ENCODE results near the gene NKPD1. TPM values are rescaled to one million over a fixed set of nuclear protein-coding genes. Genes with fewer than 3 reads are reported as not detected.

Gene NKPD1
- polyA plus RNA-seq, 1 experiment = 0.05 TPM

DNA sequence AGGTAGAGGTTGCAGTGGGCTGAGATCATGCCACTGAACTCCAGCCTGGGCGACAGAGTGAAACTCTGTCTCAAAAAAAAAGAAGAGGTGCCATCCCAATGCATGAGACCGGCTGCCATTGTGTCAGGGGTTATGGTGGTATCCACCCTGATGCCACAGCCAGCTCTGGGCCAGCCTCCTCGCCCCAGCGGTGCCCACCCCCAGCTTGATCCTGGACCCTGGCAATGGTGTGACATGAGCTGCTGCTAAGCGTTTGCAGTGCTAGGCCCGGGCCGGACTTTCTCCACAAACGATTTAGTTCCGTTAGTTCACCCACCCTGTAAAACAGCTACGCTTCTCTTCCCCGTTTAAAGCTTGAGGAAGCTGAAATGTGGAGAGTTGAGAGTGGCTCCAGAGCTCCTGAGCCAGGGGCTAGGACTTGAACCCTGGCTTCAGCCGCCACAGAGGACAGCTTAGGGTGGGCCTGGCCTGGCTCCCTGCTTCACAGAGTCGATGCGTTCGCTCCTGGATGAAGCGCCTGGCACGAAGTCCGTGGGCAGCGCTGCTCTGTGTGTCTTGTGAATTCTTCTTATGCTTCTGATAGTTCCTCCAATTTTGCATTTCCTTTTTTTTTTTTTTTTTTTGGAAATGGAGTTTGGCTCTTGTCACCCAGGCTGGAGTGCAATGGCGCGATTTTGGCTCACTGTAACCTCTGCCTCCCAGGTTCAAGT is 25.5 kb downstream of the NKPD1 start:
- H3K4me3 ChIP-seq (ENCODE audit: low read depth, low read length) = no peak overlapping the region
- H3K36me3 ChIP-seq (ENCODE audit: control insufficient read depth, insufficient read depth, low read length) = peaks cover 2% of the 10 kb centered on the region; the same call in 1 of the 2 replicates
- CTCF ChIA-PET = interaction anchor here (0.8 to 1.3 kb wide), 2 partner anchors 10 to 13 kb away, joined by 3 to 5 read pairs; no protein-coding TSS in a partner anchor
- POLR2A ChIA-PET = no interaction called here
- no peaks in the 10 kb centered on the region for H3K27me3 ChIP-seq (ENCODE audit: control insufficient read depth, insufficient read depth, low read length)
- no peak for DNase-seq (ENCODE audit: low read depth)
- TF ChIP-seq, protein P1, sequence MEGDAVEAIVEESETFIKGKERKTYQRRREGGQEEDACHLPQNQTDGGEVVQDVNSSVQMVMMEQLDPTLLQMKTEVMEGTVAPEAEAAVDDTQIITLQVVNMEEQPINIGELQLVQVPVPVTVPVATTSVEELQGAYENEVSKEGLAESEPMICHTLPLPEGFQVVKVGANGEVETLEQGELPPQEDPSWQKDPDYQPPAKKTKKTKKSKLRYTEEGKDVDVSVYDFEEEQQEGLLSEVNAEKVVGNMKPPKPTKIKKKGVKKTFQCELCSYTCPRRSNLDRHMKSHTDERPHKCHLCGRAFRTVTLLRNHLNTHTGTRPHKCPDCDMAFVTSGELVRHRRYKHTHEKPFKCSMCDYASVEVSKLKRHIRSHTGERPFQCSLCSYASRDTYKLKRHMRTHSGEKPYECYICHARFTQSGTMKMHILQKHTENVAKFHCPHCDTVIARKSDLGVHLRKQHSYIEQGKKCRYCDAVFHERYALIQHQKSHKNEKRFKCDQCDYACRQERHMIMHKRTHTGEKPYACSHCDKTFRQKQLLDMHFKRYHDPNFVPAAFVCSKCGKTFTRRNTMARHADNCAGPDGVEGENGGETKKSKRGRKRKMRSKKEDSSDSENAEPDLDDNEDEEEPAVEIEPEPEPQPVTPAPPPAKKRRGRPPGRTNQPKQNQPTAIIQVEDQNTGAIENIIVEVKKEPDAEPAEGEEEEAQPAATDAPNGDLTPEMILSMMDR (IDR thresholded peaks at IDR 0.05; ENCODE audit: insufficient read depth, low read depth, low read length) = no peak

DNA sequence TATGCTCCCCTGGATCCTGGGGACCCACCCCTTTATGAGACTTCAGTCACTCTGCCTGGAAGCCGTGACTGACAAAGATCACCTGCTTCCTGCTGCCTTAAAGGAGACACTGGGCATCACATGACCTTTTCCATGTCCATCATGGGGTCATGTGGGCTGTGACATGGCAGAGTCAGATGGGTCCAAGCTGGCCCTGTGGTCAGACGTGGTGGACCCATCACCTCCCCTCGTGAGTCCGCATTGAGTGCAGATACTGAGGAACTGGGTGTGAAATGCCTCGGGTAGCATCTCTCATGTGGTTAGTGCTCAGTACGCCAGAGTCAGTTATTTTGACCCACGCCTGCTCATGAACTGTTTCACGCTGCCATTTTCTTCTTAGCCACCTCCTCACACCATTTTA is 27.1 kb downstream of the NKPD1 start:
- POLR2A ChIA-PET = no interaction called here
- no peak for DNase-seq (ENCODE audit: low read depth)
- Histone ChIP-seq H3K4me3 (ENCODE audit: low read depth, low read length) (no peak overlapping the region), H3K36me3 (ENCODE audit: control insufficient read depth, insufficient read depth, low read length) (peaks cover 3% of the 10 kb centered on the region; the same call in 1 of the 2 replicates), H3K27me3 (ENCODE audit: control insufficient read depth, insufficient read depth, low read length) (no peaks in the 10 kb centered on the region)
- CTCF ChIA-PET = no interaction called here
- TF ChIP-seq, protein P1 (IDR thresholded peaks at IDR 0.05; ENCODE audit: insufficient read depth, low read depth, low read length) = no peak

DNA sequence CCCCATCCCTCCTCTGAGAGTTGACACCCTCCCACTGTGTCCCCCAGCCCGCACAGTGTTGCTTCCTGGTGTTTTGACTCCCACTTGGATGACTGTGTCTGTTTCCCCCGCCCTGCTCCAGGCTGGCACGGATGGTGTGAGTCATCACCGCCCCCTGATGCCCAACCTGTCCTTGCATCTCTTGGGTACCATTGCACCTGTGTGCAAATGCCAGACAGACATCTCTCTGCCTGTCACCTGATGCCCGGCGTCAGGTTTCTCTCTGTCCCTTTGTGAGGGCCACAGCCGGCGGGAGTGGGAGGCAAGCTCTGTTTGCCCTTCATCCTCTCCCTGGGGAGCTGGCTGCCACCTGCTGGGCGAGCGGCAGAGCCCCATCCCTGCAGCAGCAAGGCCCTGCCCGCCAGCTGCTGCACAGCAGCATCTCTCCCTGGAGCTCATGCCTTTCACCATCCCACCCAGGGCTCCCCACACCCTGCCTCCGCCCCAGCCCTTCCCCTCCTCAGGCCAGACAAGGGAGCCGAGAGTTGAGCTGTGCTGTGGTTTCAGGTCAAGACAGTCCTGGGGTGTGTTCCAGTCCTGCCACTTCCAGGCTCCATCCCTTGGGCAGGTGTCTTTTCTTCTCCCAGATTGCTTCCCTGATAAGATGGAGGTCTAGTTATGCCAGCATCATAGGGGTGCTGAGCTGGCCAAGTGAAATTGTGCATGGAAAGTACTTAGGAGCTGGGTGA is 29.7 kb downstream of the NKPD1 start:
- ChIA-PET CTCF (interaction anchor here (0.8 to 1.2 kb wide), 6 partner anchors 12 to 208 kb away, joined by 3 to 4 read pairs (median 3); no protein-coding TSS in a partner anchor), POLR2A (no interaction called here)
- Histone ChIP-seq H3K27me3 (ENCODE audit: control insufficient read depth, insufficient read depth, low read length) (no peaks in the 10 kb centered on the region), H3K4me3 (ENCODE audit: low read depth, low read length) (no peak overlapping the region), H3K36me3 (ENCODE audit: control insufficient read depth, insufficient read depth, low read length) (peaks cover 3% of the 10 kb centered on the region; the same call in 1 of the 2 replicates)
- no peak for DNase-seq (ENCODE audit: low read depth)
- TF ChIP-seq, protein P1 (IDR thresholded peaks at IDR 0.05; ENCODE audit: insufficient read depth, low read depth, low read length) = peak; percentile 37

DNA sequence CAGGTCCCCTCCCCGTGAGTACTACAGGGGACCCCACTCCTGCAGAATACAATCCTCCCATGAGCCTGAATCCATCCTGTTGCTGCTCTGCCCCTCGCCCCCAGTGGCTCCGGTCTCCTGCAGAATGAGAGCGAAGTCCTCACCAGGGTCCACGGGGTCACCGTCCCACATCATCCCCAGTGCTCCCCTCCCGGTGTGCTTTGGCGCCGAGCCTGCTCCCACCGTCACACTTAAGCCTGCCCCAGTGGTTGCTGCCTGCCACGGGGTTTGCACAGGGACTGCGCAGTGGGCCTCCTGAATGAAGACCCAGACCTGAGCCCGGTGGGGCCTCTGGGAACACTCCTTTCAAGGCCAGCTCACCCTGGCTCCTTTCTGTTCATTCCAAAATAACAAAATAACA is 30.5 kb downstream of the NKPD1 start:
- ChIA-PET CTCF (interaction anchor here (1.0 to 1.2 kb wide), 2 partner anchors 17 to 27 kb away, joined by 3 to 4 read pairs; no protein-coding TSS in a partner anchor), POLR2A (no interaction called here)
- DNase-seq (ENCODE audit: low read depth) = no peak
- H3K36me3 ChIP-seq (ENCODE audit: control insufficient read depth, insufficient read depth, low read length) = peaks cover 3% of the 10 kb centered on the region; the same call in 1 of the 2 replicates
- TF ChIP-seq, protein P1 (IDR thresholded peaks at IDR 0.05; ENCODE audit: insufficient read depth, low read depth, low read length) = no peak
- no peaks in the 10 kb centered on the region for H3K27me3 ChIP-seq (ENCODE audit: control insufficient read depth, insufficient read depth, low read length)
- H3K4me3 ChIP-seq (ENCODE audit: low read depth, low read length) = no peak overlapping the region

DNA sequence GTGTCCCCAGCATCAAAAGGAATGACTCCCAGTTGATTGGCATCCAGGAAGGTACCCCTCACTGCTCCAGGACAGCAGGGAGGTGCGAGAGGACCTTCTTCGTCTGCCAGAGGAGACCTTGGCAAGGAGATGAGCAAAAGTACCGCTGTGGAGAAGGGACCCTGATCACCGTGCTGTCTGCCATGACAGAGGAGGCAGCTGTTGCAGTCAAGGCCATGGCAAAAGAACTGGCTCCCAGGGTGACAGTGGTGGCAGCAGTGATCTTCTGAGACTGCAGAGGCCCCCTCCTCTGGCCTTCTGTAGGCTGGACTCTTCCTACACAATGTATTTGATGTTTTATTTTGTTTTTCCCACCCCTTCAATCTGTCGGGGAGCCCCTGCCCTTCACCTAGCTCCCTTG is 32.0 kb downstream of the NKPD1 start:
- ChIA-PET CTCF (interaction anchor here (1.1 kb wide), 1 partner anchor 11 kb away, joined by 3 read pairs; no protein-coding TSS in a partner anchor), POLR2A (no interaction called here)
- Histone ChIP-seq H3K36me3 (ENCODE audit: control insufficient read depth, insufficient read depth, low read length) (peaks cover 1% of the 10 kb centered on the region; the same call in 1 of the 2 replicates), H3K27me3 (ENCODE audit: control insufficient read depth, insufficient read depth, low read length) (no peaks in the 10 kb centered on the region), H3K4me3 (ENCODE audit: low read depth, low read length) (no peak overlapping the region)
- DNase-seq (ENCODE audit: low read depth) = no peak
- TF ChIP-seq, protein P1 (IDR thresholded peaks at IDR 0.05; ENCODE audit: insufficient read depth, low read depth, low read length) = no peak

Measured in BJ (cell line).